ENCODE data around the gene MTCP1. TPM values are rescaled to one million over a fixed set of nuclear protein-coding genes. Genes with fewer than 3 reads are reported as not detected.

MTCP1 gene
- total and polyA plus RNA-seq, 2 experiments from 2014 or later, result 0.83 to 17.7 TPM

DNA sequence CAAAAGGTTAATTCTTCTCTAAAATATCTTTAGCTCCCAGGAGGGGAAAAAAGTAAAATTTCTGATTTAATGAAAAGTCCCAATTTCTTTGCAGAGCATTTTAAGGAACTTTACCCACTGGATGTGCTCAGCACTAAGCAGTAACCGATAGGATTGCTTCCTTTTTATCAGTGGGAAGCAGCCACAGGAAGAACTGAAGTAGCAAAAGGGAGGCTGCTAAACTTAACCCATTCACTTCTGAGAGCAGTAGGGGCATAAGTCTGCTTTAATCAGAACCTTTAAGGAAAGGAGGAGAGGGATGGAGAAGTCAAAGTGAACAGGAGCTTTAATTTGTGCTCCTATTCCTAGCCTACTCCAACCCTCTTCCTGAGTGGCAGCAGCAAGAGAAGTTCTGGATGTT, 48.4 kb downstream of the MTCP1 start, which contains the start of gene F8:
Gene F8 (minus strand): TSS at position 139 of the 400 bp plus-strand sequence. CDS start 171 bp downstream, outside the sequence.
- no peak within 1 kb of the TSS for H3K4me3 Mint-ChIP-seq
- Histone ChIP-seq H3K79me2 (replicated peaks; ENCODE audit: insufficient read depth) (peaks cover 4% of the 10 kb centered on the region; the same call in 1 of the 2 replicates), H3K27me3 (ENCODE audit: insufficient read depth) (no peaks in the 10 kb centered on the region), H3K4me3 (no peak within 1 kb of the TSS), H3K9me2 (ENCODE audit: insufficient read depth) (no peaks in the 10 kb centered on the region), H3K36me3 (ENCODE audit: insufficient read depth) (no peaks in the 10 kb centered on the region), H3F3A (replicated peaks; ENCODE audit: low read depth) (no peaks in the 10 kb centered on the region), H3K4me2 (no peak within 1 kb of the TSS), H3K27ac (ENCODE audit: low read depth) (no peak within 1 kb of the TSS), H3K4me1 (ENCODE audit: insufficient read depth) (no peaks in the 10 kb centered on the region), H4K20me1 (replicated peaks; ENCODE audit: insufficient read depth) (no peaks in the 10 kb centered on the region), H2AFZ (no peak within 1 kb of the TSS)
- no peaks in the 10 kb centered on the region for H3K36me3 Mint-ChIP-seq (ENCODE audit: low read depth)
- no peak for DNase-seq (ENCODE audit: low spot score)
- H3K27me3 Mint-ChIP-seq (ENCODE audit: insufficient read depth, low read depth, poor library complexity), result peaks cover 5% of the 10 kb centered on the region
- TF ChIP-seq CREB1 (CRISPR knock-in tag; IDR thresholded peaks at IDR 0.05; ENCODE audit: low read depth), result no peak
- TF ChIP-seq, protein P1, sequence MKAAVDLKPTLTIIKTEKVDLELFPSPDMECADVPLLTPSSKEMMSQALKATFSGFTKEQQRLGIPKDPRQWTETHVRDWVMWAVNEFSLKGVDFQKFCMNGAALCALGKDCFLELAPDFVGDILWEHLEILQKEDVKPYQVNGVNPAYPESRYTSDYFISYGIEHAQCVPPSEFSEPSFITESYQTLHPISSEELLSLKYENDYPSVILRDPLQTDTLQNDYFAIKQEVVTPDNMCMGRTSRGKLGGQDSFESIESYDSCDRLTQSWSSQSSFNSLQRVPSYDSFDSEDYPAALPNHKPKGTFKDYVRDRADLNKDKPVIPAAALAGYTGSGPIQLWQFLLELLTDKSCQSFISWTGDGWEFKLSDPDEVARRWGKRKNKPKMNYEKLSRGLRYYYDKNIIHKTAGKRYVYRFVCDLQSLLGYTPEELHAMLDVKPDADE (IDR thresholded peaks at IDR 0.05), result no peak
- TF ChIP-seq POLR2AphosphoS5 (IDR thresholded peaks at IDR 0.05; ENCODE audit: low read depth), result no peak
- TF ChIP-seq, protein P2, sequence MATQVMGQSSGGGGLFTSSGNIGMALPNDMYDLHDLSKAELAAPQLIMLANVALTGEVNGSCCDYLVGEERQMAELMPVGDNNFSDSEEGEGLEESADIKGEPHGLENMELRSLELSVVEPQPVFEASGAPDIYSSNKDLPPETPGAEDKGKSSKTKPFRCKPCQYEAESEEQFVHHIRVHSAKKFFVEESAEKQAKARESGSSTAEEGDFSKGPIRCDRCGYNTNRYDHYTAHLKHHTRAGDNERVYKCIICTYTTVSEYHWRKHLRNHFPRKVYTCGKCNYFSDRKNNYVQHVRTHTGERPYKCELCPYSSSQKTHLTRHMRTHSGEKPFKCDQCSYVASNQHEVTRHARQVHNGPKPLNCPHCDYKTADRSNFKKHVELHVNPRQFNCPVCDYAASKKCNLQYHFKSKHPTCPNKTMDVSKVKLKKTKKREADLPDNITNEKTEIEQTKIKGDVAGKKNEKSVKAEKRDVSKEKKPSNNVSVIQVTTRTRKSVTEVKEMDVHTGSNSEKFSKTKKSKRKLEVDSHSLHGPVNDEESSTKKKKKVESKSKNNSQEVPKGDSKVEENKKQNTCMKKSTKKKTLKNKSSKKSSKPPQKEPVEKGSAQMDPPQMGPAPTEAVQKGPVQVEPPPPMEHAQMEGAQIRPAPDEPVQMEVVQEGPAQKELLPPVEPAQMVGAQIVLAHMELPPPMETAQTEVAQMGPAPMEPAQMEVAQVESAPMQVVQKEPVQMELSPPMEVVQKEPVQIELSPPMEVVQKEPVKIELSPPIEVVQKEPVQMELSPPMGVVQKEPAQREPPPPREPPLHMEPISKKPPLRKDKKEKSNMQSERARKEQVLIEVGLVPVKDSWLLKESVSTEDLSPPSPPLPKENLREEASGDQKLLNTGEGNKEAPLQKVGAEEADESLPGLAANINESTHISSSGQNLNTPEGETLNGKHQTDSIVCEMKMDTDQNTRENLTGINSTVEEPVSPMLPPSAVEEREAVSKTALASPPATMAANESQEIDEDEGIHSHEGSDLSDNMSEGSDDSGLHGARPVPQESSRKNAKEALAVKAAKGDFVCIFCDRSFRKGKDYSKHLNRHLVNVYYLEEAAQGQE (IDR thresholded peaks at IDR 0.05; ENCODE audit: unreplicated experiment), result no peak
- no peak for TF ChIP-seq EZH2phosphoT487 (IDR thresholded peaks at IDR 0.05; ENCODE audit: unreplicated experiment)
- TF ChIP-seq ZNF331 (CRISPR knock-in tag; IDR thresholded peaks at IDR 0.05; ENCODE audit: low read depth), result no peak
- TF ChIP-seq NANOG (IDR thresholded peaks at IDR 0.05; ENCODE audit: borderline replicate concordance), result no peak
- no peak for TF ChIP-seq ZNF114 (CRISPR knock-in tag; IDR thresholded peaks at IDR 0.05)
- no peak for TF ChIP-seq STAT1 (IDR thresholded peaks at IDR 0.05; ENCODE audit: unreplicated experiment)
- no peak for TF ChIP-seq JUNB (IDR thresholded peaks at IDR 0.05; ENCODE audit: unreplicated experiment)
- TF ChIP-seq, protein P3, sequence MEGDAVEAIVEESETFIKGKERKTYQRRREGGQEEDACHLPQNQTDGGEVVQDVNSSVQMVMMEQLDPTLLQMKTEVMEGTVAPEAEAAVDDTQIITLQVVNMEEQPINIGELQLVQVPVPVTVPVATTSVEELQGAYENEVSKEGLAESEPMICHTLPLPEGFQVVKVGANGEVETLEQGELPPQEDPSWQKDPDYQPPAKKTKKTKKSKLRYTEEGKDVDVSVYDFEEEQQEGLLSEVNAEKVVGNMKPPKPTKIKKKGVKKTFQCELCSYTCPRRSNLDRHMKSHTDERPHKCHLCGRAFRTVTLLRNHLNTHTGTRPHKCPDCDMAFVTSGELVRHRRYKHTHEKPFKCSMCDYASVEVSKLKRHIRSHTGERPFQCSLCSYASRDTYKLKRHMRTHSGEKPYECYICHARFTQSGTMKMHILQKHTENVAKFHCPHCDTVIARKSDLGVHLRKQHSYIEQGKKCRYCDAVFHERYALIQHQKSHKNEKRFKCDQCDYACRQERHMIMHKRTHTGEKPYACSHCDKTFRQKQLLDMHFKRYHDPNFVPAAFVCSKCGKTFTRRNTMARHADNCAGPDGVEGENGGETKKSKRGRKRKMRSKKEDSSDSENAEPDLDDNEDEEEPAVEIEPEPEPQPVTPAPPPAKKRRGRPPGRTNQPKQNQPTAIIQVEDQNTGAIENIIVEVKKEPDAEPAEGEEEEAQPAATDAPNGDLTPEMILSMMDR (conservative IDR thresholded peaks at IDR 0.05; ENCODE audit: low read depth in 2 of 2), result no peak
- TF ChIP-seq EZH2 (IDR thresholded peaks at IDR 0.05; ENCODE audit: low read depth, unreplicated experiment), result no peak
- TF ChIP-seq, protein P4, sequence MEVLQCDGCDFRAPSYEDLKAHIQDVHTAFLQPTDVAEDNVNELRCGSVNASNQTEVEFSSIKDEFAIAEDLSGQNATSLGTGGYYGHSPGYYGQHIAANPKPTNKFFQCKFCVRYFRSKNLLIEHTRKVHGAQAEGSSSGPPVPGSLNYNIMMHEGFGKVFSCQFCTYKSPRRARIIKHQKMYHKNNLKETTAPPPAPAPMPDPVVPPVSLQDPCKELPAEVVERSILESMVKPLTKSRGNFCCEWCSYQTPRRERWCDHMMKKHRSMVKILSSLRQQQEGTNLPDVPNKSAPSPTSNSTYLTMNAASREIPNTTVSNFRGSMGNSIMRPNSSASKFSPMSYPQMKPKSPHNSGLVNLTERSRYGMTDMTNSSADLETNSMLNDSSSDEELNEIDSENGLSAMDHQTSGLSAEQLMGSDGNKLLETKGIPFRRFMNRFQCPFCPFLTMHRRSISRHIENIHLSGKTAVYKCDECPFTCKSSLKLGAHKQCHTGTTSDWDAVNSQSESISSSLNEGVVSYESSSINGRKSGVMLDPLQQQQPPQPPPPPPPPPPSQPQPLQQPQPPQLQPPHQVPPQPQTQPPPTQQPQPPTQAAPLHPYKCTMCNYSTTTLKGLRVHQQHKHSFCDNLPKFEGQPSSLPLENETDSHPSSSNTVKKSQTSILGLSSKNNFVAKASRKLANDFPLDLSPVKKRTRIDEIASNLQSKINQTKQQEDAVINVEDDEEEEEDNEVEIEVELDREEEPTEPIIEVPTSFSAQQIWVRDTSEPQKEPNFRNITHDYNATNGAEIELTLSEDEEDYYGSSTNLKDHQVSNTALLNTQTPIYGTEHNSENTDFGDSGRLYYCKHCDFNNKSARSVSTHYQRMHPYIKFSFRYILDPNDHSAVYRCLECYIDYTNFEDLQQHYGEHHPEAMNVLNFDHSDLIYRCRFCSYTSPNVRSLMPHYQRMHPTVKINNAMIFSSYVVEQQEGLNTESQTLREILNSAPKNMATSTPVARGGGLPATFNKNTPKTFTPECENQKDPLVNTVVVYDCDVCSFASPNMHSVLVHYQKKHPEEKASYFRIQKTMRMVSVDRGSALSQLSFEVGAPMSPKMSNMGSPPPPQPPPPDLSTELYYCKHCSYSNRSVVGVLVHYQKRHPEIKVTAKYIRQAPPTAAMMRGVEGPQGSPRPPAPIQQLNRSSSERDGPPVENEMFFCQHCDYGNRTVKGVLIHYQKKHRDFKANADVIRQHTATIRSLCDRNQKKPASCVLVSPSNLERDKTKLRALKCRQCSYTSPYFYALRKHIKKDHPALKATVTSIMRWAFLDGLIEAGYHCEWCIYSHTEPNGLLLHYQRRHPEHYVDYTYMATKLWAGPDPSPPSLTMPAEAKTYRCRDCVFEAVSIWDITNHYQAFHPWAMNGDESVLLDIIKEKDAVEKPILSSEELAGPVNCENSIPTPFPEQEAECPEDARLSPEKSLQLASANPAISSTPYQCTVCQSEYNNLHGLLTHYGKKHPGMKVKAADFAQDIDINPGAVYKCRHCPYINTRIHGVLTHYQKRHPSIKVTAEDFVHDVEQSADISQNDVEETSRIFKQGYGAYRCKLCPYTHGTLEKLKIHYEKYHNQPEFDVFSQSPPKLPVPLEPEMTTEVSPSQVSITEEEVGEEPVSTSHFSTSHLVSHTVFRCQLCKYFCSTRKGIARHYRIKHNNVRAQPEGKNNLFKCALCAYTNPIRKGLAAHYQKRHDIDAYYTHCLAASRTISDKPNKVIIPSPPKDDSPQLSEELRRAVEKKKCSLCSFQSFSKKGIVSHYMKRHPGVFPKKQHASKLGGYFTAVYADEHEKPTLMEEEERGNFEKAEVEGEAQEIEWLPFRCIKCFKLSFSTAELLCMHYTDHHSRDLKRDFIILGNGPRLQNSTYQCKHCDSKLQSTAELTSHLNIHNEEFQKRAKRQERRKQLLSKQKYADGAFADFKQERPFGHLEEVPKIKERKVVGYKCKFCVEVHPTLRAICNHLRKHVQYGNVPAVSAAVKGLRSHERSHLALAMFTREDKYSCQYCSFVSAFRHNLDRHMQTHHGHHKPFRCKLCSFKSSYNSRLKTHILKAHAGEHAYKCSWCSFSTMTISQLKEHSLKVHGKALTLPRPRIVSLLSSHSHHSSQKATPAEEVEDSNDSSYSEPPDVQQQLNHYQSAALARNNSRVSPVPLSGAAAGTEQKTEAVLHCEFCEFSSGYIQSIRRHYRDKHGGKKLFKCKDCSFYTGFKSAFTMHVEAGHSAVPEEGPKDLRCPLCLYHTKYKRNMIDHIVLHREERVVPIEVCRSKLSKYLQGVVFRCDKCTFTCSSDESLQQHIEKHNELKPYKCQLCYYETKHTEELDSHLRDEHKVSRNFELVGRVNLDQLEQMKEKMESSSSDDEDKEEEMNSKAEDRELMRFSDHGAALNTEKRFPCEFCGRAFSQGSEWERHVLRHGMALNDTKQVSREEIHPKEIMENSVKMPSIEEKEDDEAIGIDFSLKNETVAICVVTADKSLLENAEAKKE (CRISPR knock-in tag; IDR thresholded peaks at IDR 0.05), result no peak
- no peaks in the 10 kb centered on the region; the same call in 2 of the 3 replicates for H3K9me3 Mint-ChIP-seq
- H3K4me1 Mint-ChIP-seq, result peaks cover 7% of the 10 kb centered on the region; the same call in 2 of the 3 replicates
- 0 out of 2 replicates have a peak within 1 kb of the TSS, but pooled peaks have one; percentile 24 for H3K27ac Mint-ChIP-seq
- ATAC-seq, result no peak
